Cardiac muscle cell (in vitro differentiated cells and primary cell): ENCODE measurements around the gene PRKCG. TPM values are rescaled to one million over a fixed set of nuclear protein-coding genes. Genes with fewer than 3 reads are reported as not detected.
"Not testable (repeated sequence)": the region's sequence is repeated elsewhere in the genome, so short reads cannot be mapped to it uniquely, and the experiment has no call there.

Experiments
- DNase-seq, 2 donors: peaks; one replicate each; pipeline versions ENCODE4 v3.0.0 to v3.0.0-alpha.2; 2010 to 2017; ENCODE audit warnings: low read depth in 1 of 2, low spot score in 1 of 2
- H3K27ac ChIP-seq: fragments of 200-600 bp; sonication (generic); 2 replicates; pipeline ENCODE4 v1.5.1; 2016
- H3K27me3 ChIP-seq: fragments of 200-600 bp; sonication (generic); 2 replicates; pipeline ENCODE4 v1.6.0; 2016; ENCODE audit warnings: control low read depth
- H3K36me3 ChIP-seq: fragments of 200-600 bp; sonication (generic); 2 replicates; pipeline ENCODE4 v1.5.1; 2016; ENCODE audit warnings: control low read depth
- H3K4me1 ChIP-seq: fragments of 200-600 bp; sonication (generic); 2 replicates; pipeline ENCODE4 v1.8.1; 2017; ENCODE audit warnings: low read depth, mild to moderate bottlenecking, mixed run types
- H3K4me3 ChIP-seq: fragments of 200-600 bp; sonication (generic); 2 replicates; pipeline ENCODE4 v1.5.1; 2016; ENCODE audit warnings: mild to moderate bottlenecking
- H3K9me3 ChIP-seq: fragments of 200-600 bp; sonication (generic); 2 replicates; pipeline ENCODE4 v1.5.1; 2017; ENCODE audit warnings: low read depth, mild to moderate bottlenecking, control low read depth
- polyA plus RNA-seq: library from polyadenylated mRNA; unstranded; fragments of >200 nt; fragmentation: Nextera tagmentation; extraction: Ambion mirVana; gene quantifications from 2 replicates; pipeline ENCODE4 v1.2.1, GENCODE V29; 2016
- total RNA-seq: library from RNA; depleted of rRNA; stranded (reverse); fragments of >200 nt; gene quantifications from 2 replicates; pipeline ENCODE4 v1.2.3, GENCODE V29; 2016
- TF ChIP-seq, protein P1 (sequence below): IDR thresholded peaks from 2 replicates; pipeline ENCODE4 v1.5.1; 2012; ENCODE audit warnings: low read depth, mild to moderate bottlenecking, low read length

The PRKCG gene
- total and polyA plus RNA-seq, 2 experiments from 2014 or later = 3.2 to 4.3 TPM

DNA sequence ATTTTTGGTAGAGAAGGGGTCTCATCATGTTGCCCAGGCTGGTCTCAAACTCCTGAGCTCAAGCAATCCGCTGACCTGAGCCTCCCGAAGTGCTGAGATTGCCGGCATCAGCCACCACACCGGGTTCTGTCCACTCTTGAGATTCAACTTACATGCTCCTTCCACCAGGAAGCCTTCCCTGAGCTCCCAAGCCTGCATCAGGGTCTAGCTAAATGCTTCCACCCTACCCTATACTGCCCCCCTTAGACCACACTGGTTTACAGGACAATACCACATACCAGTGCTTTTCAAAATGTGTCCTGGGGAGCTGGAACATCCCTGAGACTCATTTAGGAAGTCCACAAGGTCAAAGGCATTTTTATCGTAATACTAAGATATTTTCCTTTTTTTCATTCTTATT, 65.6 kb downstream of the PRKCG start:
- Histone ChIP-seq H3K9me3 (no peaks in the 10 kb centered on the region), H3K4me1 (no peaks in the 10 kb centered on the region), H3K27ac (no peak overlapping the region), H3K27me3 (peaks cover 22% of the 10 kb centered on the region), H3K36me3 (no peaks in the 10 kb centered on the region), H3K4me3 (no peak overlapping the region)
- TF ChIP-seq, protein P1, sequence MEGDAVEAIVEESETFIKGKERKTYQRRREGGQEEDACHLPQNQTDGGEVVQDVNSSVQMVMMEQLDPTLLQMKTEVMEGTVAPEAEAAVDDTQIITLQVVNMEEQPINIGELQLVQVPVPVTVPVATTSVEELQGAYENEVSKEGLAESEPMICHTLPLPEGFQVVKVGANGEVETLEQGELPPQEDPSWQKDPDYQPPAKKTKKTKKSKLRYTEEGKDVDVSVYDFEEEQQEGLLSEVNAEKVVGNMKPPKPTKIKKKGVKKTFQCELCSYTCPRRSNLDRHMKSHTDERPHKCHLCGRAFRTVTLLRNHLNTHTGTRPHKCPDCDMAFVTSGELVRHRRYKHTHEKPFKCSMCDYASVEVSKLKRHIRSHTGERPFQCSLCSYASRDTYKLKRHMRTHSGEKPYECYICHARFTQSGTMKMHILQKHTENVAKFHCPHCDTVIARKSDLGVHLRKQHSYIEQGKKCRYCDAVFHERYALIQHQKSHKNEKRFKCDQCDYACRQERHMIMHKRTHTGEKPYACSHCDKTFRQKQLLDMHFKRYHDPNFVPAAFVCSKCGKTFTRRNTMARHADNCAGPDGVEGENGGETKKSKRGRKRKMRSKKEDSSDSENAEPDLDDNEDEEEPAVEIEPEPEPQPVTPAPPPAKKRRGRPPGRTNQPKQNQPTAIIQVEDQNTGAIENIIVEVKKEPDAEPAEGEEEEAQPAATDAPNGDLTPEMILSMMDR = peak; percentile 31
- DNase-seq = peak in 1 of 2 donors; percentile 27

DNA sequence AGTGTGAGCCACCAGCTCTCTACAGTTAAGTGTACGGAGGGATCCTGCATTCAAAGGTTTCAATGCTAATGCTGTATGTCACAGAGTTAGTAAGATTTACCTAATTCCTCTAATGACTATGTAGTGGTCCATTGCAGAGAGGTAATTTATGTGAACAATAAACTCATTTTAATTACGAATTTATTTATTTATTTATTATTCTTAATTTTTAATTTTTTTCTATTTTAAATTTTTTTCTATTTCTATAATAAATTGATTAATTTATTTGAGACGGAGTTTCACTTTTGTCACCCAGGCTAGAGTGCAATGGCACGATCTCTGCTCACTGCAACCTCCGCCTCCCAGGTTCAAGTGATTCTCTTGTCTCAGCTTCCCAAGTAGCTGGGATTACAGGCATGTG, 66.6 kb downstream of the PRKCG start:
- H3K9me3 ChIP-seq, H3K36me3 ChIP-seq, H3K4me3 ChIP-seq, DNase-seq, H3K4me1 ChIP-seq, H3K27ac ChIP-seq: not testable (repeated sequence)
- peaks cover 12% of the 10 kb centered on the region for H3K27me3 ChIP-seq

DNA sequence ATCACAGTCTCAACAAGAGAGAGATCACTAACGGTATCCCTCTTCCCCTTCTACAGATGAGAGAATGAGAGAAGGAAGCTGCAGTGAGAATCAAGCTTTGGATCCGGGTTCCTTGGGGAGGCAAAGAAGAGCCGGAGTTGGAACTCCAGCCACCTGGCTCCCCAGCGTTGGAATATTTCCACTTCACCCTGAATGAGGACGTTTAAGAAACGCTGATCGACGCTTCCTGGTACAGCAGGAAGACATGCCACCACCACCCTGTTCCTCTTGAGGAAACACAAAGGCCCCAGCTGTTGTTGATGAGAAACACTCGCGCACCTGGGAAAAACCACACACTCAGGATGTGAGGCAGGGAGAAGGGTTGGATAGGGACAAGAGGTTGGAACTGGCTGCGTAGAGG, 69.4 kb downstream of the PRKCG start:
- Histone ChIP-seq H3K27ac (no peak overlapping the region), H3K9me3 (no peaks in the 10 kb centered on the region)
- DNase-seq = no peak

DNA sequence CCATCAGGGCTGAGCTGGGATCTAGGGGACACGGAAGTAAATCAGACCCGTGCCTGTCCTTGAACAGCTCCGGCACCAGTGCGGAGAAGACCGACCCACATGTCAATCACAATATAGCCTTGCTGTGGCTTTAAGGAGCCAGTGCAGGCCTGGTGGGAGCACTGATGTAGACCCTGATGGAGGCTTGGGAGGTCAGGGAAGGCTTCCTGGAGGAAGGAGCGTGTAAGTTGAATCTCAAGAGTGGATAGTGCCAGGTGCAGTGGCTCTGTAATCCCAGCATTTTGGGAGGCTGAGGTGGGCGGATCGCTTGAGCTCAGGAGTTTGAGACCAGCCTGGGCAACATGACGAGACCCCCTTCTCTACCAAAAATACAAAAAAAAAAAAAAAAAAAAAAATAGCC, 70.0 kb downstream of the PRKCG start:
- Histone ChIP-seq H3K4me1 (no peaks in the 10 kb centered on the region), H3K27ac (no peak overlapping the region)

More for the DNA sequence above, 69.4 kb downstream of the PRKCG start:
- Histone ChIP-seq H3K4me1 (no peaks in the 10 kb centered on the region), H3K36me3 (no peaks in the 10 kb centered on the region), H3K27me3 (peaks cover 8% of the 10 kb centered on the region), H3K4me3 (no peak overlapping the region)
- TF ChIP-seq, protein P1 = no peak

DNA sequence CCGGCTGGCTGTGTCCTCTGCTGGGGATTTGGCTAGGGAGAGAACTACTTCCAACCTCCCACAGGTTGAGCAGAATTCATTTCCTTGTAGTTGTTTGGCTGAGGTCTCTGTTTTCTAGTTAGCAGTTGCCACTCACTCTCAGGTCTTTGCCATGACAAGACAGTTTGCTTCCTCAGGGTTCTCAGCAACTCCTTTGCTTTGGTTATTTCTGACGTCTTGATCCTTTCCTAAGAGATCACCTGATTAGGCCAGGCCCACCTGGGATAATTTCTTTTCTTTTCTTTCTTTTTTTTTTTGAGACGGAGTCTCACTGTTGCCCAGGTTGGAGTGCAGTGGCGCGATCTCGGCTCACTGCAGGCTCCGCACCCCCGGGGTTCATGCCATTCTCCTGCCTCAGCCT, 71.4 kb downstream of the PRKCG start:
- peaks cover 27% of the 10 kb centered on the region for H3K27me3 ChIP-seq
- TF ChIP-seq, protein P1 = no peak
- no peak overlapping the region for H3K27ac ChIP-seq
- no peaks in the 10 kb centered on the region for H3K9me3 ChIP-seq
- no peaks in the 10 kb centered on the region for H3K36me3 ChIP-seq
- no peak overlapping the region for H3K4me3 ChIP-seq
- H3K4me1 ChIP-seq = no peaks in the 10 kb centered on the region
- no peak for DNase-seq

More for the DNA sequence above, 70.0 kb downstream of the PRKCG start:
- Histone ChIP-seq H3K4me3 (no peak overlapping the region), H3K27me3 (peaks cover 13% of the 10 kb centered on the region), H3K9me3 (no peaks in the 10 kb centered on the region), H3K36me3 (no peaks in the 10 kb centered on the region)
- no peak for DNase-seq
- TF ChIP-seq, protein P1 = no peak

Other genes starting within 250 kb of the PRKCG start
- 0.21 TPM in 1 of 2 replicates, not detected in the other for gene NLRP12, start 57.9 kb upstream of the PRKCG start, total RNA-seq
- not detected in 2 replicates for gene NLRP12, start 57.9 kb upstream of the PRKCG start, polyA plus RNA-seq
- 115 and 150 TPM in 2 replicates for gene MYADM, start 14.3 kb upstream of the PRKCG start, total RNA-seq
- 166 and 183 TPM in 2 replicates for gene MYADM, start 14.3 kb upstream of the PRKCG start, polyA plus RNA-seq
- gene CACNG7, start 27.1 kb downstream of the PRKCG start, total RNA-seq = 0.60 and 1.9 TPM in 2 replicates
- gene CACNG7, start 27.1 kb downstream of the PRKCG start, polyA plus RNA-seq = 0.11 and 0.19 TPM in 2 replicates
- gene CACNG8, start 80.7 kb downstream of the PRKCG start, total RNA-seq = 0.77 and 1.4 TPM in 2 replicates
- 0.68 and 1.0 TPM in 2 replicates for gene CACNG8, start 80.7 kb downstream of the PRKCG start, polyA plus RNA-seq
- gene CACNG6, start 109.4 kb downstream of the PRKCG start, total RNA-seq = 38.4 and 73.1 TPM in 2 replicates
- 30.6 and 61.5 TPM in 2 replicates for gene CACNG6, start 109.4 kb downstream of the PRKCG start, polyA plus RNA-seq
- not detected in 2 replicates for gene VSTM1, start 181.7 kb downstream of the PRKCG start, total RNA-seq
- gene VSTM1, start 181.7 kb downstream of the PRKCG start, polyA plus RNA-seq = not detected in 2 replicates
- gene TARM1, start 199.2 kb downstream of the PRKCG start, total RNA-seq = not detected in 2 replicates
- not detected in 2 replicates for gene TARM1, start 199.2 kb downstream of the PRKCG start, polyA plus RNA-seq
- not detected in 2 replicates for gene OSCAR, start 218.6 kb downstream of the PRKCG start, total RNA-seq
- 0.32 and 0.61 TPM in 2 replicates for gene OSCAR, start 218.6 kb downstream of the PRKCG start, polyA plus RNA-seq
- 58.8 and 104 TPM in 2 replicates for gene NDUFA3, start 220.7 kb downstream of the PRKCG start, total RNA-seq
- 546 and 585 TPM in 2 replicates for gene NDUFA3, start 220.7 kb downstream of the PRKCG start, polyA plus RNA-seq
- gene TFPT, start 233.5 kb downstream of the PRKCG start, total RNA-seq = 26.1 and 27.5 TPM in 2 replicates
- 27.5 and 32.1 TPM in 2 replicates for gene TFPT, start 233.5 kb downstream of the PRKCG start, polyA plus RNA-seq
- 73.9 and 79.8 TPM in 2 replicates for gene PRPF31, start 233.6 kb downstream of the PRKCG start, total RNA-seq
- 110 and 113 TPM in 2 replicates for gene PRPF31, start 233.6 kb downstream of the PRKCG start, polyA plus RNA-seq